Loucy (cell line): ENCODE results near the gene HOXD11.

ENCODE experiments used
- CTCF ChIP-seq: fragments of 200-600 bp; sonication (generic); conservative IDR thresholded peaks from 2 replicates; pipeline ENCODE4 v1.5.1; 2014; ENCODE audit warnings: mild to moderate bottlenecking, antibody characterized with exemption, low read length
- EZH2phosphoT487 ChIP-seq: fragments of 200-600 bp; IDR thresholded peaks from 2 replicates; pipeline ENCODE4 v1.6.1; 2018; ENCODE audit warnings: antibody characterized with exemption, mild to moderate bottlenecking, moderate library complexity, borderline replicate concordance

GRCh38 chr2:176071330-176072291 lies 35.5 kb upstream of the HOXD11 start:
- TF ChIP-seq CTCF (no peak), EZH2phosphoT487 (no peak)
